Activated CD8-positive, alpha-beta memory T cell treated with anti-CD3 and anti-CD28 coated beads, Interleukin-2, amount 10 ng/mL, durations not matched to agents 7 days and 5 days (primary cell): ENCODE data around the gene CAPN12. TPM values are rescaled to one million over a fixed set of nuclear protein-coding genes. Genes with fewer than 3 reads are reported as not detected.

ENCODE experiments used
- ATAC-seq: fragments of 150-1000 bp; cut with Tn5 transposase; one replicate; pipeline ENCODE4 v1.10.0; 2021; ENCODE audit warnings: moderate library complexity
- CTCF ChIA-PET: fragments of 350-600 bp; sonication (Branson Sonifier 250); formaldehyde crosslinking; loops from one replicate; lab custom pipeline; 2021; ENCODE audit warnings: antibody characterized with exemption; lab: Charles Lee
- DNase-seq: peaks from one replicate; pipeline ENCODE4 v3.0.0-alpha.2; 2020
- H3K27ac Mint-ChIP-seq: one replicate; pipeline ENCODE4 v1.8.0; 2021; ENCODE audit warnings: mild to moderate bottlenecking, mixed read lengths
- H3K27me3 Mint-ChIP-seq: one replicate; pipeline ENCODE4 v1.8.0; 2021; ENCODE audit warnings: mixed read lengths
- H3K36me3 Mint-ChIP-seq: one replicate; pipeline ENCODE4 v1.8.0; 2021; ENCODE audit warnings: mild to moderate bottlenecking, mixed read lengths
- H3K4me1 Mint-ChIP-seq: one replicate; pipeline ENCODE4 v1.8.0; 2021; ENCODE audit warnings: mixed read lengths
- H3K4me3 Mint-ChIP-seq: one replicate; pipeline ENCODE4 v1.8.0; 2021; ENCODE audit warnings: mild to moderate bottlenecking, moderate library complexity, mixed read lengths
- H3K9me3 Mint-ChIP-seq: one replicate; pipeline ENCODE4 v1.8.0; 2022; ENCODE audit warnings: low read depth, mixed read lengths
- total RNA-seq, 2 experiments: library from RNA; stranded (reverse); gene quantifications; one replicate each; pipeline ENCODE4 v1.2.3, GENCODE V29; 2021

CAPN12 gene
- total RNA-seq, 2 experiments from 2014 or later: 8.4 to 17.5 TPM

GRCh38 chr19:38705197-38706019 lies 38.9 kb downstream of the CAPN12 start:
- H3K4me1 Mint-ChIP-seq: no peaks in the 10 kb centered on the region
- H3K27ac Mint-ChIP-seq: no peak overlapping the region
- CTCF ChIA-PET: interaction anchor here (1.3 kb wide), 1 partner anchor 192 kb away, joined by 3 read pairs; no protein-coding TSS in a partner anchor
- ATAC-seq: no peak
- H3K9me3 Mint-ChIP-seq: no peaks in the 10 kb centered on the region
- no peak overlapping the region for H3K4me3 Mint-ChIP-seq
- DNase-seq: no peak
- H3K27me3 Mint-ChIP-seq: no peaks in the 10 kb centered on the region
- H3K36me3 Mint-ChIP-seq: peaks cover 30% of the 10 kb centered on the region

DNA sequence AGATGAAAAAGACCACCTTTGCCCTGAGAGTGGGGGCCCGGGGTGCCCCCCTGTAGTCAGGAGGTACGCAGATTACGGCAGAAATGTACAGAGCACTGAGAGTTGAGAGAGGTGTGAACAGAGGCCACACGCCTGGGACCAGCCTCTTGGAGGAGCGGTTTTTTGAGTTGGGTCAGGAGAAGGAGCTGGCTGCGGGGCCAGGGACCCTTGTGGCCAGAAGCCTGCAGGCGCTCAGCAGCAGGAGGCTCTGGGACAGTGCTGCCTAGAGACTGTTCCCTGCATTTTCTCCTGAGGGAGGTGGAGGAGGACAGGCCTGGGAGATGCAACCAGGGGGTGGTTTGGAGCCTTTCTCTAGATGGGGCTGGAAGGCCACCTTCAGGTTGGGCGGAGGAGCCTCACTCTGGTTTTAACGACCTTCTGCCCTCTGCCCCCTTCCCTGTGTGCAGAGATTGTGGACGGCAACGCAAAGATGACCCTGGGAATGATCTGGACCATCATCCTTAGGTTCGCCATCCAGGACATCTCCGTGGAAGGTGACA lies 39.7 kb downstream of the CAPN12 start:
- CTCF ChIA-PET: interaction anchor here (1.3 kb wide), 1 partner anchor 191 kb away, joined by 3 read pairs; no protein-coding TSS in a partner anchor
- peak overlapping the region; percentile 4 for H3K27ac Mint-ChIP-seq

GRCh38 chr19:38703509-38703908 lies 40.8 kb downstream of the CAPN12 start:
- Mint-ChIP-seq H3K36me3 (peaks cover 21% of the 10 kb centered on the region), H3K4me3 (no peak overlapping the region), H3K27me3 (no peaks in the 10 kb centered on the region), H3K27ac (peak overlapping the region; percentile 14), H3K4me1 (peaks cover 4% of the 10 kb centered on the region), H3K9me3 (no peaks in the 10 kb centered on the region)
- CTCF ChIA-PET: no interaction called here
- no peak for ATAC-seq
- DNase-seq: no peak

More for the DNA sequence above, 39.7 kb downstream of the CAPN12 start:
- ATAC-seq (no peak), DNase-seq (no peak)
- Mint-ChIP-seq H3K36me3 (peaks cover 26% of the 10 kb centered on the region), H3K4me3 (no peak overlapping the region), H3K27me3 (no peaks in the 10 kb centered on the region), H3K9me3 (no peaks in the 10 kb centered on the region), H3K4me1 (no peaks in the 10 kb centered on the region)

DNA sequence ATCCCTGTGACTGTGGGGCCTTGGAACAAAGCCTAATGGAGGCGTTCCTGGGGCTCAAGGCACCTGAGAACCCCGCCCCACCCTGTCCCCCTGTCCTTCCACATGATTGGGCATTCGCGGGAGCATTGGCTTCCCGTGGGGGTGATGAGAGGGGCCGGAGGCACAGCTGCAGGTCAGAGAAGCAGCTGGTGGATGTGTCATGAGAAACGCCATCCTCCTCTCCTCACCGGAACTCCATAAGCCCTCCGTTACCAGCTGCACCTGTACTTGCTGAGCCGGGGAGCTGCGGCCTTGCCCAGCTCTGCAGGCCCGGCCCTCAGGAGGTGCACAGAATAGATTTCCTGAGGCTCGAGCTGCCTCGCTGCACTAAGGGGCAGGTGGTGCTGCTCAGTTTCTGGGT lies 42.0 kb downstream of the CAPN12 start:
- H3K27me3 Mint-ChIP-seq: no peaks in the 10 kb centered on the region
- DNase-seq (no peak), ATAC-seq (no peak)
- H3K4me3 Mint-ChIP-seq: no peak overlapping the region
- no peak overlapping the region for H3K27ac Mint-ChIP-seq
- H3K4me1 Mint-ChIP-seq: peaks cover 16% of the 10 kb centered on the region
- peaks cover 17% of the 10 kb centered on the region for H3K36me3 Mint-ChIP-seq
- CTCF ChIA-PET: interaction anchor here (0.6 kb wide), 2 partner anchors 21 to 22 kb away, joined by 3 to 4 read pairs; no protein-coding TSS in a partner anchor
- H3K9me3 Mint-ChIP-seq: no peaks in the 10 kb centered on the region

DNA sequence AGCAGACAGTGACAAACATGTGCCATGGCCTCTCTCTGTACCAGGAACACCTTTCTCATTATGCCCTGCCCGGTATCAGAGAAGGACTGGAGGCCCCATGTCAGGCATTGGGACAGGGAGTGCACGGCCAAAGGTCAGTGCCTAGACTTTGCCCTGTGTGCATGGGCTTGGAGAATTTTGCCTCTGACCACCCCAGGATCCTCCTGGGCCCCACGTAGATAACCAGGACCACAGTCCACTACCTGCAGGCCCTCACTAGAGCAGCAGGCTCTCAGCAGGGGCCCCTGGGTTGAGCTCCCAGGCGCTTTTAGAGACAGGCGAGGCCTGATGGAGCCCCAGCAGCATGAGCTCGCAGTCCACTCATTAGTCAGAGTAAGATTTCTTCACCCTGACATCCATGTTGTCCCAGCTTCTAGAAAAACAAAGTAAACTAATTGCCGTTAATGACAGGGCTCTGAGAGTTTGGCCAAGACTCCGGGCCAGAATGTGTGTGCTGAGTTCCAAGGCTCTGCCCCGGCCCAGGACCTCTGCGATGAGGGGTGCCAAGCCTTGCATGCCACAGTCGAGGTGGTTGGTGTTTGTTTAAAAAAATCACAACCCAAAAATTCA lies 42.7 kb downstream of the CAPN12 start:
- DNase-seq (no peak), ATAC-seq (no peak)
- H3K27me3 Mint-ChIP-seq: no peaks in the 10 kb centered on the region
- CTCF ChIA-PET: interaction anchor here (0.6 to 1.3 kb wide), 2 partner anchors 21 to 299 kb away, joined by 4 read pairs; partner anchors contain the start of gene FAM98C
- no peak overlapping the region for H3K4me3 Mint-ChIP-seq
- H3K27ac Mint-ChIP-seq: no peak overlapping the region
- H3K4me1 Mint-ChIP-seq: peaks cover 23% of the 10 kb centered on the region
- H3K36me3 Mint-ChIP-seq: peaks cover 13% of the 10 kb centered on the region
- no peaks in the 10 kb centered on the region for H3K9me3 Mint-ChIP-seq

GRCh38 chr19:38700902-38701454 lies 43.3 kb downstream of the CAPN12 start:
- no peak for ATAC-seq
- Mint-ChIP-seq H3K36me3 (peaks cover 11% of the 10 kb centered on the region), H3K9me3 (no peaks in the 10 kb centered on the region), H3K27ac (no peak overlapping the region), H3K27me3 (no peaks in the 10 kb centered on the region), H3K4me1 (peaks cover 28% of the 10 kb centered on the region), H3K4me3 (no peak overlapping the region)
- CTCF ChIA-PET: interaction anchor here (1.3 kb wide), 1 partner anchor 298 kb away, joined by 4 read pairs; the partner anchor contains the start of gene FAM98C
- no peak for DNase-seq

GRCh38 chr19:38700350-38700901 lies 43.8 kb downstream of the CAPN12 start:
- no peak overlapping the region for H3K27ac Mint-ChIP-seq
- H3K4me3 Mint-ChIP-seq: no peak overlapping the region
- no peak for DNase-seq
- peaks cover 10% of the 10 kb centered on the region for H3K36me3 Mint-ChIP-seq
- H3K27me3 Mint-ChIP-seq: no peaks in the 10 kb centered on the region
- no peaks in the 10 kb centered on the region for H3K9me3 Mint-ChIP-seq
- CTCF ChIA-PET: interaction anchor here (1.3 kb wide), 1 partner anchor 298 kb away, joined by 4 read pairs; the partner anchor contains the start of gene FAM98C
- H3K4me1 Mint-ChIP-seq: peaks cover 33% of the 10 kb centered on the region
- ATAC-seq: no peak

- peaks cover 39% of the 10 kb centered on the region for H3K4me1 Mint-ChIP-seq
- H3K27ac Mint-ChIP-seq: no peak overlapping the region
- DNase-seq (no peak), ATAC-seq (no peak)
- H3K9me3 Mint-ChIP-seq: no peaks in the 10 kb centered on the region
- no peaks in the 10 kb centered on the region for H3K27me3 Mint-ChIP-seq
- H3K36me3 Mint-ChIP-seq: peaks cover 10% of the 10 kb centered on the region
- no peak overlapping the region for H3K4me3 Mint-ChIP-seq
- CTCF ChIA-PET: interaction anchor here (0.7 kb wide), 1 partner anchor 63 kb away, joined by 3 read pairs; no protein-coding TSS in a partner anchor
Observed at GRCh38 chr19:38699647-38700349, 44.5 kb downstream of the CAPN12 start.

DNA sequence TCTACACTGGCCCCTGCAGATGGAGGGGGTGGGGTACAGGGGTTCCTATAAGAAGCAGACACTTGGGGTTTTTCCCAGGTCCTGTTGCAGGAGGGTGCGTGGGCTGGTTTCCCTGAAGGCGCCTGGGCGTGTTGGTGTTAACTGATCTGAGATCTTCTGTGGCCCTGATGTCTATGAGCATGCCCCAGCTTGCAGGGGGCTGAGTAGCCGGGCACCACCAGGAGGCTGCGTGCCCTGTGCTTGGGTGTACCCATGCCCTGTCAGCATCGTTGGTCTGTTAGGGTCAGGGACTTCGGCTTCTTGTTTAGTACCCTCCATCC lies 45.3 kb downstream of the CAPN12 start:
- peak overlapping the region; percentile 21 for H3K27ac Mint-ChIP-seq
- CTCF ChIA-PET: no interaction called here
- no peaks in the 10 kb centered on the region for H3K9me3 Mint-ChIP-seq
- H3K36me3 Mint-ChIP-seq: peaks cover 11% of the 10 kb centered on the region
- H3K27me3 Mint-ChIP-seq: no peaks in the 10 kb centered on the region
- H3K4me3 Mint-ChIP-seq: no peak overlapping the region
- DNase-seq (no peak), ATAC-seq (no peak)
- H3K4me1 Mint-ChIP-seq: peaks cover 47% of the 10 kb centered on the region

- Mint-ChIP-seq H3K4me1 (peaks cover 53% of the 10 kb centered on the region), H3K27ac (no peak overlapping the region), H3K27me3 (no peaks in the 10 kb centered on the region), H3K9me3 (no peaks in the 10 kb centered on the region), H3K36me3 (peaks cover 9% of the 10 kb centered on the region), H3K4me3 (no peak overlapping the region)
- CTCF ChIA-PET: no interaction called here
- DNase-seq (no peak), ATAC-seq (no peak)
Observed at GRCh38 chr19:38698225-38699026, 45.8 kb downstream of the CAPN12 start.

DNA sequence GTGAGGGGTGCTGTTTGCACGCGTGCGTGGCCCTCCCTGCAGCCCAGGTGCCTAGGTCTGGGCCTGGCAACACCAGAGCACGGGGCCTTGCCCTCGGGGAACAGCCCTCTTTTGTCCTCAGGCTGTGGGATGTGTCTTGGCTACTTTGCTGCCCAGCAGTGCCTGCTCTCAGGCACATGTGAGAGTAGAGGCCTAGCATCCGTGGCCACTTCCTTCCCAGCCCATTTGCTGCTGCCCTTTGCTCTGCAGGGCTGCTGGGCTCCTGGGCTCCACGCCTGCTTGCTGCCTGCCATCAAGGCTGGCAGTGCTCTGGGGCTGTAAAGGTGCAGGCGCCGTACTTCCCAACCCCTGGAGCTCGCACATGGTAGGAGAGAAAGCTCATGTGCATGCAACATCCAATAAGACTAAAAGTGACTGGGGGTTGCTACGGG lies 46.6 kb downstream of the CAPN12 start:
- no peak overlapping the region for H3K27ac Mint-ChIP-seq
- CTCF ChIA-PET: no interaction called here

GRCh38 chr19:38697197-38697596 lies 47.1 kb downstream of the CAPN12 start:
- no peak overlapping the region for H3K4me3 Mint-ChIP-seq
- CTCF ChIA-PET: no interaction called here
- ATAC-seq (no peak), DNase-seq (no peak)
- H3K36me3 Mint-ChIP-seq: peaks cover 11% of the 10 kb centered on the region
- peaks cover 65% of the 10 kb centered on the region for H3K4me1 Mint-ChIP-seq
- H3K27ac Mint-ChIP-seq: no peak overlapping the region
- H3K27me3 Mint-ChIP-seq: no peaks in the 10 kb centered on the region
- H3K9me3 Mint-ChIP-seq: no peaks in the 10 kb centered on the region

More for the DNA sequence above, 46.6 kb downstream of the CAPN12 start:
- H3K4me1 Mint-ChIP-seq: peaks cover 60% of the 10 kb centered on the region
- H3K9me3 Mint-ChIP-seq: no peaks in the 10 kb centered on the region
- no peak overlapping the region for H3K4me3 Mint-ChIP-seq
- H3K27me3 Mint-ChIP-seq: no peaks in the 10 kb centered on the region
- peaks cover 9% of the 10 kb centered on the region for H3K36me3 Mint-ChIP-seq
- ATAC-seq (no peak), DNase-seq (no peak)
